Thyroid gland (tissue), 4 donors: ENCODE measurements around the gene TC2N.

ENCODE experiments used
- CTCF ChIP-seq, 6 experiments: fragments of 200-600 bp in 3 of 6; fragments of 450-650 bp in 3 of 6; sonication (generic) in 3 of 6; IDR thresholded peaks; one replicate each; pipeline ENCODE4 v1.5.1; 2016 to 2019; ENCODE audit warnings: antibody characterized with exemption in 6 of 6, mild to moderate bottlenecking in 2 of 6, inconsistent platforms in 1 of 6, moderate library complexity in 1 of 6
- POLR2A ChIP-seq, 2 donors: fragments of 450-650 bp; IDR thresholded peaks; one replicate each; pipeline ENCODE4 v1.6.1; 2017; ENCODE audit warnings: antibody characterized with exemption in 2 of 2, mild to moderate bottlenecking in 2 of 2, moderate library complexity in 1 of 2

- TF ChIP-seq POLR2A (IDR thresholded peaks at IDR 0.05) (no peak), CTCF (IDR thresholded peaks at IDR 0.05) (no peak)
Observed at GRCh38 chr14:91866061-91866460, 1.3 kb downstream of the TC2N start.
